GM18907 (cell line): Measurements from ENCODE around the gene AP4M1.

Experiments
- ATAC-seq: cut with Tn5 transposase; IDR thresholded peaks from one replicate; pipeline ENCODE4 v1.9.1; 2021; ENCODE audit warnings: mild to moderate bottlenecking, moderate library complexity; ENCODE audit not compliant: unreplicated experiment

AP4M1 gene

DNA sequence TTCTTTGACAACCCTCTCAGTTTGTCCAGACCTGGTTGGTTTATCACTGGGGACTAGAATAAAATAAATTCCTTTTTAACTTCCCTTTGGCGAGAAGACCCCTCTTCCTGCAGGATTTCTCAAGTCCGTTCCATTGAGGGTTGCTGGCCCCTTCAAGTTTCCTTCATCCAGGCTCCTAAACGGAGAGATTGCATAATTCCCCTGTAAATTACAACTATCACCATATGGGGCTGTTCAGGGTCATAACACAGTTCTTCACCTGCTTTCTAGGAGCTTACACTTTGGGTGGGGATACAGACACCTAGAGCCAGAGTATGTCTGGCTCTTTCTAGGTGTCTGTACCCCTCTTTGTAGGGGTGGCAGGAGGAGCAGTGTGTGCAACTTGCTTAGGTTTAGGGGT, 15.9 kb upstream of the AP4M1 start:
- no peak for ATAC-seq

DNA sequence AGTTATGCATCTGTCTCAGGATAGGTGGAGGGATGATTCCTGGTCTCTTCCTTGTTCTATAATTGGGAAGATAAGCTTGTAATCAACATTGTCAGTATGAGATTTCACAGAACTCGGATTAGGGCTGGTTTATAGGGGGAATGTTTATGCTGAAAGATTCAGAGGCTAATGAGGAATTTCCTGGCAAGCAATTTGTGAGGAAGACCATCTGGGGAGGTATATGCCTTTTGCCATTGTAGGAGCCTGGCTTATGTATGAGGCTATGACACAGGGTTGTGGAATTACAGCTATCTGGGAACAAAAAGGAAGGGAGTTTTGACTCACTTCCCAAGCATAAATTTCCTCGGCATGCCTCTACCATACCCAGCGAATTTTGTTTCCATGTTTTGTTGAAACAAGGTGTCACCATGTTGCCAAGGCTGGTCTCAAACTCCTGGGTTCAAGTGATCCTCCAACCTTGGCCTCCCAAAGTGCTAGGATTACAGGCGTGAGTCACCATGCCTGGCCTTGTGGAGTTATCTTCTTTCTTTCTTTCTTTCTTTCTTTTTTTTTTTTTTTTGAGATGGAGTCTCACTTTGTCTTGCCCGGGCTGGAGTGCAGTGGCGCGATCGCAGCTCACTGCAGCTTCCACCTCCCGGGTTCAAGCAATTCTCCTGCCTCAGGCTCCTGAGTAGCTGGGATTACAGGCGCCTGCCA, 14.2 kb upstream of the AP4M1 start:
- ATAC-seq, result no peak

DNA sequence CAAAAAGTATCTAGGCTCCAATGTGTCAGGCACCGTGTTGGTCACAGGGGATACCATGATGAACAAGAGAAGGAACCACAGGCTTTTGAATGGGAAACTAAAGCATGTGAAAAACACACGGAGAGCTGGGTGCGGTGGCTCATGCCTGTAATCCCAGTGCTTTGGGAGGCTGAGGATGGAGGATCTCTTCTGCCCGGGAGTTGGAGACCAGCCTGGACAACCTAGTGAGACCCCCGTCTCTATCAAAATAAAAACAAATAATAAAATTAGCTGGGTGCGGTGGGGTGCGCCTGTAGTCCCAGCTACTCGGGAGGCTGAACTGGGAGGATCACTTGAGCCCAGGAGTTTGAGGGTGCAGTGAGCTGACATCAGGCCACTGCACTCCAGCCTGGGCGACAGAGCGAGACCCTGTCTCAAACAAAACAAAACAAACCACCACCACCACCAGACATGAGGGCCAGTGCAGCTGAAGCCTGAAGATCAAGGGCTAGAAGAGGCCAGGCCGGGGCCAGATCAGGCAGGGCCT, 13.3 kb upstream of the AP4M1 start:
- no peak for ATAC-seq

DNA sequence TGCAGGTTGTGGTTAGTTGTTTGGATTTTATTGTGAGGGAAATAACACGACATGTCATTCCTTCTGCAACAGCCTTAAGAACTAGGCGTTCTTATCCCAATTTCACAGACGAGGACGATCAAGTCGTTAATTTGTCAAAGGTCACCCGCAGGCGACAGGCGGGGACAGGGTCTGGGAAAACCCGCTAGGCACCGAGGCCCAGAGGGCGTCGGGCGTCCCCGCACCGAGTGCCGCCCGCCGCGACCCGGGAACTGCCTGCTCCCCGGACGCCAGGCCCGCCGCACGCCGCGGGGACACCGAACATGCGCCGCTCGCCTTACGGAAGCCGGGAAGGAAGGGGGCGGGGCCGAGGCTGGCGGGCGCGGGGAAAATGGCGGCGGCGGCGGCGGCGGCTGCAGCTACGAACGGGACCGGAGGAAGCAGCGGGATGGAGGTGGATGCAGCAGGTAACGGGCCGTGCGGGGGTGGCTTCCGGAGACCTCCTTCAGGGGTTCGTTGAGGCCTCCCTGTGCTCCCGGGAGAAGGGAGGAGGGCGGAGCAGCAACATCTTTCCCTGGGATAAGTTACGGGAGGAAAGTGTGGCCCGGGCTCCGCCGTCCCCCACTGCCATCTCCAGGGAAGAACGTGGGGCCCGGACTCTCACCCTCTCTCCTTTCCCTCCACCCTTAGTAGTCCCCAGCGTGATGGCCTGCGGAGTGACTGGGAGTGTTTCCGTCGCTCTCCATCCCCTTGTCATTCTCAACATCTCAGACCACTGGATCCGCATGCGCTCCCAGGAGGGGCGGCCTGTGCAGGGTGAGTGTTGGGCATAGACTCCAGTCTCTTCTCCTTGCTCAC, 12.6 kb upstream of the AP4M1 start, which contains the start of gene COPS6:
TSS of gene COPS6 (plus strand) at position 349 of the 837 bp plus-strand sequence. CDS start at position 371, 22 bp downstream.
- peak; percentile 53 for ATAC-seq

DNA sequence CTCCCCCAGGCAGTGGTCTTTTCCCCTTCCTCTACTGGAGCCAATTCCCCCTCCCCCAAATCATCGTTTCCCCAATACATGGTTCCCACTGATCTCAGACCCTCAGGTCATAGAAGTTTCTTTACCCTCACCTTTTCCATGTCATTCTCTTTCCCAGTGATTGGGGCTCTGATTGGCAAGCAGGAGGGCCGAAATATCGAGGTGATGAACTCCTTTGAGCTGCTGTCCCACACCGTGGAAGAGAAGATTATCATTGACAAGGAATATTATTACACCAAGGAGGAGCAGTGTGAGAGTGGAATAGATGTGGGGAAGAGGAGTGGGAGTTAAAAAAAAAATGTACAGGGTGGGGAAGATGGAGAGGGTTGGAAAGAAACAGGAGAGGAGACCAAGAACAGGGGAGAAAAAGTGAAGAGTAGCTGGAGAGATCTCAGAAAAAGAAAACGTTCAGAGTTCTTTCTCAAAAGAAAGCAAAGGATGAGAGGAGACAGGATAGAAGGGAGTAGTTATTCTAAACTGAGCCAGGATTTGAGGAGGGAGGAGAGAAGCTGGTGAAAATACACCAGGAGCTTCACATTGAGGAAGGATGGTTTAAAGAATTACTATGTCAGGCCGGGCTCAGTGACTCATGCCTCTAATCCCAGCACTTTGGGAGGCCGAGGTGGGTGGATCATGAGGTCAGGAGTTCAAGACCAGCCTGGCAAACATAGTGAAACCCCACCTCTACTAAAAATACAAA, 11.8 kb upstream of the AP4M1 start:
- ATAC-seq, result no peak

GRCh38 chr7:100090527-100091410, 10.7 kb upstream of the AP4M1 start:
- ATAC-seq, result no peak

GRCh38 chr7:100091411-100092181, 9.8 kb upstream of the AP4M1 start:
- no peak for ATAC-seq

- ATAC-seq, result no peak
Observed at GRCh38 chr7:100093054-100093453, 8.4 kb upstream of the AP4M1 start.

- no peak for ATAC-seq
Observed at GRCh38 chr7:100093498-100093897, 7.9 kb upstream of the AP4M1 start.

DNA sequence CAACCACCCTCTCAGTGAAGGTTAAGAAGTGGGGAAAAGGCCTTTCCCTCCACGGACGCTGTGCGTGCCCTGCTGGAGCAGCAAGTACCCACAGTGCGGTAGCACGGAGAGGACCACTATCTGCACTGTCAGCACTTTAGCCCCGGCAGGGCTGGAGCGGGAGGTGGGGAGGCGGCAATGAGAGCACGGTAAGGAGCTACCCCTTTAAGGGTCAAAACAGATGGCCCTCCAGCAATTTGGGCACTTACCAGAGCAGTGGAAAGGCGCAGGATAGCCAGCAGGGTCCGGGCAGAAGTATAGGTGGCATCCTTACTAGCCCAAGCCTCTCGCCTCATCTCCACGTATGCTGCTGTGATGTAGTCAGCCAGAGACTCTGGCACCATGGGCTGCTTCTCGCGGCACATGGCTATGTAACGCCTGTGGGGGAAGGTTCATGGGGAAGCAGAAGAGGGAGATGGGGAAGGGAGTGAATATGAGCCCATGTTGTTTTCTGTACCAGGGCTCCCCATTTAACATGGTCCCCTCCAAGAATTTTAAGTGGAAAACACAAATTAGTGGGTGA, 7.4 kb upstream of the AP4M1 start:
- ATAC-seq, result no peak

GRCh38 chr7:100095289-100095688, 6.2 kb upstream of the AP4M1 start:
- no peak for ATAC-seq

DNA sequence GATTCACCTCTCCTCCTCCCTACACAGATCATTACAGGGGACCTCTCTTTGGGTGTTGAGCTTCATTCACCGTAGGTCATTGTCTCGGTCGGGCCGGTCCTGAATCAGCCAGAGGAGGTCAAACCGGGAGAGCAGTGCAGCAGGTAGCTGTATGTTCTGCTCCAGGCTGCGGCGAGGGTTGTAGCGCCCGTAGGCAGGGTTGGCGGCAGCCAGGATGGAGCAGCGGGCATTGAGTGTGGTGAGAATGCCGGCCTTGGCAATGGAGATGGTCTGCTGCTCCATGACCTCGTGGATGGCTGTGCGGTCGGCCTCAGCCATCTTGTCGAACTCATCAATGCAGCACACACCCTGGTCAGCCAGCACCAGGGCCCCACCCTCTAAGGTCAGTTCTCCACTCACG, 5.7 kb upstream of the AP4M1 start:
- no peak for ATAC-seq

- ATAC-seq, result no peak
Observed at GRCh38 chr7:100098913-100099312, 2.5 kb upstream of the AP4M1 start.

GRCh38 chr7:100099452-100099851, 2.0 kb upstream of the AP4M1 start:
- ATAC-seq, result no peak

GRCh38 chr7:100100420-100101015, 925 bp upstream of the AP4M1 start:
- peak; percentile 67 for ATAC-seq

DNA sequence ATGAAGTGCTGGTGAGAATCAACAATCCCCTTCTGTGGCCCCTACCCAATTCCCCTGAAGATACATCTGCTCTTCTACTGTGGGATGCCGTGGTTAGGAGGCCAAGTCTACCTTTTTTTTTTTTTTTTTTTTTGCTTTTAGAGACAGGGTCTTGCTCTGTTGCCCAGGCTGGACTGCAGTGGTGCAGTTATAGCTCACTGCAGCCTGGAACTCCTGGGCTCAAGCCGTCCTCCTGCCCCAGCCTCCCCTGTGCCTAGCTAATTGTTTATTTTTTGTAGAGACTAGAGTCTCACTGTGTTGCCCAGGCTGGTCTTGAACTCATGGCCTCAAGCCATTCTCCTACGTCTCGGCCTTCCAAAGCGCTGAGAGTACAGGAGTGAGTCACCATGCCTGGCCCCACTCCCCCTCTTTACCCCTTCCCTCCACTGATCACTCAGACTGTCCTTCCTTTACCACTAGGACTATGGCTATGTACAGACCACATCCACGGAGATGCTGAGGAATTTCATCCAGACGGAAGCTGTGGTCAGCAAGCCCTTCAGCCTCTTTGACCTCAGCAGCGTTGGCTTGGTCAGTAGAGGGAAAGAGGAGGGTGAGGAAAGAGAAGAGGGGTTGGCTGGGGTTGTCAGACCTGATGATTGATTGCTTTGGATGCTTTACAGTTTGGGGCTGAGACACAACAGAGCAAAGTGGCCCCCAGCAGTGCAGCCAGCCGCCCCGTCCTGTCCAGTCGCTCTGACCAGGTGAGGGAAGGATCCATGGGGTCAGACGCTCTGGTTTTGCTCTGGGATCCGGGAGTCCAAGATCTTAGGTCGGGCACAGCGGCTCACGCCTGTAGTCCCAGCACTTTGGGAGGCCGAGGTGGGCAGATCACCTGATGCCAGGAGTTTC, 1.8 kb downstream of the AP4M1 start:
- no peak for ATAC-seq

GRCh38 chr7:100105534-100105933, 4.1 kb downstream of the AP4M1 start:
- ATAC-seq, result no peak

DNA sequence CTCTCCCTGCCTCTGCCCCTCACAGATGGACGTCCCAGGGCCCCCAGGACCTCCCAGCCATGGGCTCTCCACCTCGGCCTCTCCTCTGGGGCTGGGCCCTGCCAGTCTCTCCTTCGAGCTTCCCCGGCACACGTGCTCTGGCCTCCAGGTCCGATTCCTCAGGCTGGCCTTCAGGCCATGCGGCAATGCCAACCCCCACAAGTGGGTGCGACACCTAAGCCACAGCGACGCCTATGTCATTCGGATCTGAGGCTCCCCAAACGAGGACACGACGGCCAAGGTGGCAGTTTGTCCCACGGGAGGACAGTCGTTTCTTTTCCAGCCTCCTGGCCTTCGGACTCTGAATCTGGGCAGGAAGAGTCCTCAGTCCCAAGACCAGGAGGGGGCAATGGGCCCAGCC, 5.2 kb downstream of the AP4M1 start:
- no peak for ATAC-seq
